Retinal pigment epithelial cell (primary cell): ENCODE results near the gene PTRH1.

Experiments
- DNase-seq: peaks from one replicate; pipeline ENCODE4 v3.0.0-alpha.2; 2010; ENCODE audit warnings: low read depth
- H3K4me3 ChIP-seq: 2 replicates; pipeline ENCODE4 v1.5.1; 2011; ENCODE audit warnings: mild to moderate bottlenecking, low read length, control low read depth, moderate library complexity
- CTCF ChIP-seq: conservative IDR thresholded peaks from 2 replicates; pipeline ENCODE4 v1.5.1; 2011; ENCODE audit warnings: low read depth, low read length, control low read depth, inconsistent platforms

PTRH1 gene

GRCh38 chr9:127693697-127694096, 21.8 kb downstream of the PTRH1 start:
- TF ChIP-seq CTCF: no peak
- H3K4me3 ChIP-seq: no peak overlapping the region
- DNase-seq: no peak

GRCh38 chr9:127693143-127693542, 22.3 kb downstream of the PTRH1 start:
- H3K4me3 ChIP-seq: no peak overlapping the region
- no peak for TF ChIP-seq CTCF
- DNase-seq: no peak

- no peak for TF ChIP-seq CTCF
- no peak for DNase-seq
- no peak overlapping the region for H3K4me3 ChIP-seq
Observed at GRCh38 chr9:127692071-127692470, 23.4 kb downstream of the PTRH1 start.

GRCh38 chr9:127690735-127691134, 24.7 kb downstream of the PTRH1 start:
- no peak for DNase-seq
- TF ChIP-seq CTCF: no peak
- H3K4me3 ChIP-seq: no peak overlapping the region

GRCh38 chr9:127689329-127690000, 26.0 kb downstream of the PTRH1 start:
- no peak for DNase-seq
- TF ChIP-seq CTCF: no peak
- no peak overlapping the region for H3K4me3 ChIP-seq

GRCh38 chr9:127686461-127687393, 28.7 kb downstream of the PTRH1 start:
- TF ChIP-seq CTCF: no peak
- H3K4me3 ChIP-seq: no peak overlapping the region

More at GRCh38 chr9:127686461-127687393, 28.7 kb downstream of the PTRH1 start:
- DNase-seq: no peak
